PC-3 (cell line): ENCODE measurements around the gene EVPLL. TPM values are rescaled to one million over a fixed set of nuclear protein-coding genes. Genes with fewer than 3 reads are reported as not detected.
"Not testable (repeated sequence)": the region's sequence is repeated elsewhere in the genome, so short reads cannot be mapped to it uniquely, and the experiment has no call there.

Experiments
- ATAC-seq: fragments of 200-7000 bp; cut with Tn5 transposase; 2 replicates; pipeline ENCODE4 v1.9.1; 2020; ENCODE audit warnings: mild to moderate bottlenecking, moderate library complexity
- BruUV-seq: library from RNA; stranded (reverse); fragments of 400-500 nt; replicated peaks from 2 replicates; lab custom pipeline; 2021; lab: Mats Ljungman, UMichigan
- CTCF ChIA-PET: fragments of 300-600 bp; sonication (Branson Sonifier 250); formaldehyde crosslinking; loops from one replicate; lab custom pipeline; 2022; ENCODE audit warnings: antibody characterized with exemption; lab: Charles Lee
- POLR2A ChIA-PET: fragments of 300-600 bp; sonication (Branson Sonifier 250); formaldehyde crosslinking; loops from one replicate; lab custom pipeline; 2022; ENCODE audit warnings: antibody characterized with exemption; ENCODE audit not compliant: unreplicated experiment; lab: Charles Lee
- DNase-seq: peaks from one replicate; pipeline ENCODE4 v3.0.0-alpha.2; 2015
- H2AFZ ChIP-seq: fragments of 300-600 bp; sonication (generic); 2 replicates; pipeline ENCODE4 v1.6.0; 2016; ENCODE audit warnings: antibody characterized with exemption, low read length
- H3F3A ChIP-seq: fragments of 300-600 bp; sonication (generic); one replicate; pipeline ENCODE4 v1.6.0; 2017; ENCODE audit warnings: antibody characterized with exemption, low read length, control low read depth, mild to moderate bottlenecking; ENCODE audit not compliant: unreplicated experiment
- H3K27ac ChIP-seq: fragments of 300-600 bp; sonication (generic); 2 replicates; pipeline ENCODE4 v1.5.1; 2016; ENCODE audit warnings: mild to moderate bottlenecking, low read length
- H3K27me3 ChIP-seq: fragments of 300-600 bp; sonication (generic); 2 replicates; pipeline ENCODE4 v1.6.1; 2016; ENCODE audit warnings: low read length, mixed read lengths
- H3K36me3 ChIP-seq: fragments of 300-600 bp; sonication (generic); 2 replicates; pipeline ENCODE4 v1.6.1; 2016; ENCODE audit warnings: low read depth, mixed run types, low read length, mixed read lengths
- H3K4me1 ChIP-seq: fragments of 300-600 bp; sonication (generic); 2 replicates; pipeline ENCODE4 v1.5.1; 2016; ENCODE audit warnings: low read length; ENCODE audit not compliant: insufficient read depth
- H3K4me2 ChIP-seq: fragments of 300-600 bp; sonication (generic); 2 replicates; pipeline ENCODE4 v1.6.0; 2016; ENCODE audit warnings: low read length
- H3K4me3 ChIP-seq: fragments of 300-600 bp; sonication (generic); 2 replicates; pipeline ENCODE4 v1.5.1; 2016; ENCODE audit warnings: mild to moderate bottlenecking, low read length, mixed read lengths
- H3K79me2 ChIP-seq: fragments of 300-600 bp; sonication (generic); 2 replicates; pipeline ENCODE4 v1.6.1; 2017; ENCODE audit warnings: low read length, mixed read lengths
- H3K9ac ChIP-seq: fragments of 300-600 bp; sonication (generic); 2 replicates; pipeline ENCODE4 v1.6.0; 2016; ENCODE audit warnings: mild to moderate bottlenecking, low read length
- H3K9me2 ChIP-seq: fragments of 300-600 bp; sonication (generic); replicated peaks from 2 replicates; pipeline ENCODE4 v1.6.1; 2016; ENCODE audit warnings: mixed run types, low read length, mixed read lengths
- H3K9me3 ChIP-seq: fragments of 300-600 bp; sonication (generic); 2 replicates; pipeline ENCODE4 v1.6.1; 2016; ENCODE audit warnings: low read length, mixed read lengths
- H4K20me1 ChIP-seq: fragments of 300-600 bp; sonication (generic); 2 replicates; pipeline ENCODE4 v1.6.1; 2016; ENCODE audit warnings: low read length, mixed read lengths
- CTCF ChIP-seq: fragments of 300-600 bp; sonication (generic); conservative IDR thresholded peaks from 2 replicates; pipeline ENCODE4 v1.5.1; 2017; ENCODE audit warnings: antibody characterized with exemption, low read depth, mild to moderate bottlenecking, low read length
- EZH2 ChIP-seq: fragments of 300-600 bp; sonication (generic); IDR thresholded peaks from one replicate; pipeline ENCODE4 v1.6.1; 2017; ENCODE audit warnings: antibody characterized with exemption, mild to moderate bottlenecking, low read length; ENCODE audit not compliant: unreplicated experiment
- EZH2phosphoT487 ChIP-seq: fragments of 300-600 bp; sonication (generic); IDR thresholded peaks from 2 replicates; pipeline ENCODE4 v1.6.1; 2018; ENCODE audit warnings: mild to moderate bottlenecking, antibody characterized with exemption, low read length, borderline replicate concordance
- intact Hi-C: fragments of 100-400 bp; cut with micrococcal nuclease; formaldehyde crosslinking; loops from 2 replicates; pipeline ENCODE4 v1.9.0; 2023
- total RNA-seq: library from RNA; depleted of rRNA; stranded (reverse); fragments of >200 nt; gene quantifications from 2 replicates; pipeline ENCODE4 v1.2.3, GENCODE V29; 2014

EVPLL gene
- total RNA-seq, 1 experiment from 2014 or later, result 1.3 TPM

- H4K20me1 ChIP-seq, result no peaks in the 10 kb centered on the region
- H3F3A ChIP-seq, result no peaks in the 10 kb centered on the region
- peaks cover 12% of the 10 kb centered on the region for H3K4me1 ChIP-seq
- H3K9ac ChIP-seq, result no peak overlapping the region
- intact Hi-C loops, result no loop called here
- no peaks in the 10 kb centered on the region for H3K9me2 ChIP-seq
- no peak overlapping the region for H3K27ac ChIP-seq
- no peak for ATAC-seq
- no peak overlapping the region for H2AFZ ChIP-seq
- no peak overlapping the region for H3K4me3 ChIP-seq
- H3K4me2 ChIP-seq, result no peak overlapping the region
- no peaks in the 10 kb centered on the region for H3K27me3 ChIP-seq
- no peak for DNase-seq
- ChIA-PET CTCF (no interaction called here), POLR2A (no interaction called here)
- TF ChIP-seq EZH2 (no peak), CTCF (no peak), EZH2phosphoT487 (no peak)
- no TSS peak for BruUV-seq
- no peaks in the 10 kb centered on the region for H3K9me3 ChIP-seq
- no peaks in the 10 kb centered on the region for H3K36me3 ChIP-seq
- H3K79me2 ChIP-seq, result no peaks in the 10 kb centered on the region
Measured at GRCh38 chr17:18381158-18381952, 3.8 kb downstream of the EVPLL start.

GRCh38 chr17:18381953-18382245, 4.3 kb downstream of the EVPLL start:
- Histone ChIP-seq H3K4me3 (no peak overlapping the region), H3K4me2 (no peak overlapping the region), H4K20me1 (no peaks in the 10 kb centered on the region), H3K27me3 (no peaks in the 10 kb centered on the region), H3K9me3 (no peaks in the 10 kb centered on the region), H3K4me1 (peaks cover 12% of the 10 kb centered on the region), H3K79me2 (no peaks in the 10 kb centered on the region), H3K9me2 (no peaks in the 10 kb centered on the region), H3K36me3 (no peaks in the 10 kb centered on the region), H2AFZ (no peak overlapping the region), H3K9ac (no peak overlapping the region), H3K27ac (no peak overlapping the region), H3F3A (no peaks in the 10 kb centered on the region)
- intact Hi-C loops, result no loop called here
- ATAC-seq, result no peak
- CTCF ChIA-PET, result no interaction called here
- POLR2A ChIA-PET, result no interaction called here
- TF ChIP-seq CTCF, result no peak
- no peak for DNase-seq
- no TSS peak for BruUV-seq

- no peak for TF ChIP-seq EZH2
- no peak for TF ChIP-seq EZH2phosphoT487
- TF ChIP-seq CTCF, result no peak
- no peaks in the 10 kb centered on the region for H3K36me3 ChIP-seq
- no peak overlapping the region for H2AFZ ChIP-seq
- H3K4me1 ChIP-seq, result peaks cover 7% of the 10 kb centered on the region
- H3K4me2 ChIP-seq, result no peak overlapping the region
- POLR2A ChIA-PET, result no interaction called here
- intact Hi-C loops, result no loop called here
- ATAC-seq, result no peak
- H4K20me1 ChIP-seq, result no peaks in the 10 kb centered on the region
- no TSS peak for BruUV-seq
- no peaks in the 10 kb centered on the region for H3K27me3 ChIP-seq
- no peak overlapping the region for H3K9ac ChIP-seq
- no peaks in the 10 kb centered on the region for H3K79me2 ChIP-seq
- H3F3A ChIP-seq, result no peaks in the 10 kb centered on the region
- no peaks in the 10 kb centered on the region for H3K9me2 ChIP-seq
- no peaks in the 10 kb centered on the region for H3K9me3 ChIP-seq
- H3K27ac ChIP-seq, result no peak overlapping the region
- no peak overlapping the region for H3K4me3 ChIP-seq
- CTCF ChIA-PET, result no interaction called here
- DNase-seq, result no peak
Measured at GRCh38 chr17:18382441-18383078, 5.0 kb downstream of the EVPLL start.

GRCh38 chr17:18383079-18383481, 5.5 kb downstream of the EVPLL start:
- H4K20me1 ChIP-seq, H3K27me3 ChIP-seq, intact Hi-C loops, H3K9me2 ChIP-seq, H3K79me2 ChIP-seq, H3K4me1 ChIP-seq, POLR2A ChIA-PET, BruUV-seq, DNase-seq, H3F3A ChIP-seq, CTCF ChIA-PET, H3K9me3 ChIP-seq, H2AFZ ChIP-seq, H3K4me3 ChIP-seq, H3K36me3 ChIP-seq, ATAC-seq, H3K9ac ChIP-seq, H3K4me2 ChIP-seq, H3K27ac ChIP-seq: not testable (repeated sequence)
